Thyroid gland (tissue), 4 donors: ENCODE measurements around the gene RPL21. TPM values are rescaled to one million over a fixed set of nuclear protein-coding genes. Genes with fewer than 3 reads are reported as not detected.

Experiments
- DNase-seq, 2 donors: peaks; one replicate each; pipeline ENCODE4 v3.0.0-alpha.2; 2019
- H3K27ac ChIP-seq, 3 donors: fragments of 200-600 bp; sonication (generic); 1 replicate in 2 of 3; 2 replicates in 1 of 3; pipeline ENCODE4 v1.5.1; 2016 to 2019; ENCODE audit warnings: mild to moderate bottlenecking in 1 of 3, moderate library complexity in 1 of 3
- H3K27me3 ChIP-seq: fragments of 200-600 bp; sonication (generic); one replicate; pipeline ENCODE4 v1.5.1; 2019
- H3K36me3 ChIP-seq, 2 donors: fragments of 200-600 bp; sonication (generic); one replicate each; pipeline ENCODE4 v1.5.1; 2016 to 2019
- H3K4me1 ChIP-seq, 2 donors: fragments of 200-600 bp; sonication (generic); one replicate each; pipeline ENCODE4 v1.5.1; 2017 to 2019
- H3K4me3 ChIP-seq, 3 donors: fragments of 200-600 bp; sonication (generic); replicated peaks in 1 of 3; 1 replicate in 2 of 3; 2 replicates in 1 of 3; pipeline ENCODE4 v1.5.1; 2016; ENCODE audit warnings: mild to moderate bottlenecking in 1 of 3
- H3K9me3 ChIP-seq: fragments of 200-600 bp; sonication (generic); one replicate; pipeline ENCODE4 v1.5.1; 2017
- POLR2A ChIP-seq, 2 donors: fragments of 450-650 bp; IDR thresholded peaks; one replicate each; pipeline ENCODE4 v1.6.1; 2017; ENCODE audit warnings: antibody characterized with exemption in 2 of 2, mild to moderate bottlenecking in 2 of 2, moderate library complexity in 1 of 2
- WGBS, 2 donors: methylation state at CpG; one replicate each; pipeline ENCODE4 v1.1.5; 2017; 5-methylcytosine and 5-hydroxymethylcytosine counted together
- intact Hi-C: fragments of 100-400 bp; cut with DNase I; formaldehyde crosslinking; loops from one replicate; pipeline ENCODE4 v1.15.1; 2023
- total RNA-seq, 4 donors: library from RNA; depleted of rRNA; stranded (reverse); fragments of >200 nt; gene quantifications; one replicate each; pipeline ENCODE4 v1.2.3, GENCODE V29; 2016
- TF ChIP-seq, protein P1 (sequence below), 6 experiments: fragments of 200-600 bp in 3 of 6; fragments of 450-650 bp in 3 of 6; sonication (generic) in 3 of 6; IDR thresholded peaks; one replicate each; pipeline ENCODE4 v1.5.1; 2016 to 2019; ENCODE audit warnings: antibody characterized with exemption in 6 of 6, mild to moderate bottlenecking in 2 of 6, inconsistent platforms in 1 of 6, moderate library complexity in 1 of 6

Gene RPL21
- total RNA-seq, 4 donors from 2014 or later, result 553 to 1,479 (median 807) TPM

DNA sequence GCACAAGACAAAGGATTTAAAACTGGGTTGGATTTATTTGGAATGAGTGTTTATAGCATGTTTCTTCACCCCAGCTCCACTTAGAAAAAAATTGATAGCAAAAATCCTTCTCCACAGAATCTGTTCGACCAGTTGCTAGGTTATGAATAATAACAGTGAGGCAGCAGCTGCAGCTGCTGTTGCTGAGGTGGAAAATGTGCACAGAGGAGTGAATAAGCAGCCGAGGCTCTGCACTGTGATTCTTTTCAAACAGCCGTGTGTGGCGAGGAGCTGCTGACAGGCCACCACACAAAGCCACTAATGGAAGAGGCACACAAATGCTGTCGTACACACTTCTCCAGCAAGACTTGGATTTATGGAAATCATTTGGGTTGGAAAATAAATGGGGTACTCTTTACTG lies 12.8 kb downstream of the RPL21 start:
- no peaks in the 10 kb centered on the region for H3K36me3 ChIP-seq
- no peaks in the 10 kb centered on the region for H3K9me3 ChIP-seq
- 67 to 84% methylated on average over 5 of the region's 5 CpGs for WGBS, 2 donors
- H3K4me3 ChIP-seq, result no peak overlapping the region
- TF ChIP-seq POLR2A (IDR thresholded peaks at IDR 0.05), result no peak
- TF ChIP-seq, protein P1, sequence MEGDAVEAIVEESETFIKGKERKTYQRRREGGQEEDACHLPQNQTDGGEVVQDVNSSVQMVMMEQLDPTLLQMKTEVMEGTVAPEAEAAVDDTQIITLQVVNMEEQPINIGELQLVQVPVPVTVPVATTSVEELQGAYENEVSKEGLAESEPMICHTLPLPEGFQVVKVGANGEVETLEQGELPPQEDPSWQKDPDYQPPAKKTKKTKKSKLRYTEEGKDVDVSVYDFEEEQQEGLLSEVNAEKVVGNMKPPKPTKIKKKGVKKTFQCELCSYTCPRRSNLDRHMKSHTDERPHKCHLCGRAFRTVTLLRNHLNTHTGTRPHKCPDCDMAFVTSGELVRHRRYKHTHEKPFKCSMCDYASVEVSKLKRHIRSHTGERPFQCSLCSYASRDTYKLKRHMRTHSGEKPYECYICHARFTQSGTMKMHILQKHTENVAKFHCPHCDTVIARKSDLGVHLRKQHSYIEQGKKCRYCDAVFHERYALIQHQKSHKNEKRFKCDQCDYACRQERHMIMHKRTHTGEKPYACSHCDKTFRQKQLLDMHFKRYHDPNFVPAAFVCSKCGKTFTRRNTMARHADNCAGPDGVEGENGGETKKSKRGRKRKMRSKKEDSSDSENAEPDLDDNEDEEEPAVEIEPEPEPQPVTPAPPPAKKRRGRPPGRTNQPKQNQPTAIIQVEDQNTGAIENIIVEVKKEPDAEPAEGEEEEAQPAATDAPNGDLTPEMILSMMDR (IDR thresholded peaks at IDR 0.05), result no peak
- H3K4me1 ChIP-seq, result no peaks in the 10 kb centered on the region
- intact Hi-C loops, result no loop called here
- DNase-seq, result no peak
- H3K27me3 ChIP-seq, result no peaks in the 10 kb centered on the region
- H3K27ac ChIP-seq, result no peak overlapping the region

GRCh38 chr13:27264648-27265047 lies 13.3 kb downstream of the RPL21 start:
- DNase-seq, result no peak
- Histone ChIP-seq H3K9me3 (no peaks in the 10 kb centered on the region), H3K4me1 (no peaks in the 10 kb centered on the region), H3K27me3 (no peaks in the 10 kb centered on the region), H3K4me3 (no peak overlapping the region), H3K27ac (no peak overlapping the region), H3K36me3 (no peaks in the 10 kb centered on the region)
- TF ChIP-seq POLR2A (IDR thresholded peaks at IDR 0.05), result no peak
- TF ChIP-seq, protein P1 (IDR thresholded peaks at IDR 0.05), result no peak
- intact Hi-C loops, result no loop called here
- 84 to 85% methylated on average over 1 of the region's 1 CpG for WGBS, 2 donors

DNA sequence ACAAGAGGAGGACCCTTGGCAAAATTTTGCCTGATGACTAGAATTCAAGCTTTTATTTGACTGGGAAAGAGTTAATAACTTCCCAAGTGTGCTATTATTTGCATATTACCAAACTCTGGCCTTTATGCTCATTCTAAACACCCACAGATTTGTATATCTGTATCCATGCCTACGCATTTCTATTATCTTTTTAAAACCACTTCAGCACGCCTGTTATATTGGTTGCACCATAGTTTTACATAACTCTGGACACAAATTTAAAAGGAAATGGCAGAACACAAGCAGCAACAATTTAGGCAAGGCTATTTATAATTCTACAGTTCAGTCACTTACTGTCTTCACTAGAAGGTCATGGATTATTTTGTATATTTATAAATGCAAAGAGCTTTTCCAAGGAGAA lies 15.6 kb downstream of the RPL21 start:
- H3K27ac ChIP-seq, result no peak overlapping the region
- peaks cover 0 to 4% of the 10 kb centered on the region in 2 donors for H3K4me1 ChIP-seq
- 73 to 84% methylated on average over 2 of the region's 2 CpGs for WGBS, 2 donors
- TF ChIP-seq POLR2A (IDR thresholded peaks at IDR 0.05), result no peak
- TF ChIP-seq, protein P1 (IDR thresholded peaks at IDR 0.05), result no peak
- H3K4me3 ChIP-seq, result no peak overlapping the region
- H3K36me3 ChIP-seq, result no peaks in the 10 kb centered on the region
- no peaks in the 10 kb centered on the region for H3K27me3 ChIP-seq
- H3K9me3 ChIP-seq, result no peaks in the 10 kb centered on the region
- no peak for DNase-seq
- intact Hi-C loops, result no loop called here

DNA sequence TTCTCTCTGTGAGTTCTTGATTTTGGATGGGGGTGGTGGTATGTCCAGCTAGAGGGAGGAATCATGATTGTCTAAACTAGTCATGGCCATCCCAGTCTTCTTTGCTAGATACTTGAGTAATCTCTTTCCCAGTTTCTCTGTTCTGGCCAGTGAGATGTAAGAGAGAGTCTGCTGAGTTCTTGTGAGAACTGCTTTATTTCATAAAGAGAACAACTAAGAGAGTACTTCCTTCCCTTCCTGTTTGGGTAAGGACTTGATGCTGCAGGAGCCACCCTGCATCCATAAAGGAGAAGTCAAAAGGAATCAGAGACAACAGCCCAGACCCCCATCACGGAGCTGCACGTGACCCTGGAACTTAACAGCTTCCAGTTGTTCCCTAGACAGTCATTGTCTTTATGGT lies 16.2 kb downstream of the RPL21 start:
- Histone ChIP-seq H3K27ac (no peak overlapping the region), H3K9me3 (no peaks in the 10 kb centered on the region), H3K36me3 (no peaks in the 10 kb centered on the region), H3K27me3 (no peaks in the 10 kb centered on the region), H3K4me3 (no peak overlapping the region), H3K4me1 (peaks cover 0 to 4% of the 10 kb centered on the region in 2 donors)
- intact Hi-C loops, result no loop called here
- TF ChIP-seq, protein P1 (IDR thresholded peaks at IDR 0.05), result no peak
- TF ChIP-seq POLR2A (IDR thresholded peaks at IDR 0.05), result no peak
- WGBS, 2 donors, result 71 to 93% methylated on average over 2 of the region's 2 CpGs
- DNase-seq, result no peak

- intact Hi-C loops, result no loop called here
- H3K27me3 ChIP-seq, result no peaks in the 10 kb centered on the region
- WGBS, 2 donors, result 60 to 81% methylated on average over 2 of the region's 2 CpGs
- no peaks in the 10 kb centered on the region for H3K9me3 ChIP-seq
- no peak overlapping the region for H3K4me3 ChIP-seq
- peaks cover 0 to 4% of the 10 kb centered on the region in 2 donors for H3K4me1 ChIP-seq
- H3K27ac ChIP-seq, result no peak overlapping the region
- no peaks in the 10 kb centered on the region for H3K36me3 ChIP-seq
- DNase-seq, result no peak
- TF ChIP-seq POLR2A (IDR thresholded peaks at IDR 0.05), result no peak
- TF ChIP-seq, protein P1 (IDR thresholded peaks at IDR 0.05), result no peak
Measured at GRCh38 chr13:27269114-27269665, 17.8 kb downstream of the RPL21 start.
